ENCODE results near the gene SLC20A1. TPM values are rescaled to one million over a fixed set of nuclear protein-coding genes. Genes with fewer than 3 reads are reported as not detected.

The SLC20A1 gene
- total RNA-seq, 1 donor from 2014 or later: 96.7 TPM

DNA sequence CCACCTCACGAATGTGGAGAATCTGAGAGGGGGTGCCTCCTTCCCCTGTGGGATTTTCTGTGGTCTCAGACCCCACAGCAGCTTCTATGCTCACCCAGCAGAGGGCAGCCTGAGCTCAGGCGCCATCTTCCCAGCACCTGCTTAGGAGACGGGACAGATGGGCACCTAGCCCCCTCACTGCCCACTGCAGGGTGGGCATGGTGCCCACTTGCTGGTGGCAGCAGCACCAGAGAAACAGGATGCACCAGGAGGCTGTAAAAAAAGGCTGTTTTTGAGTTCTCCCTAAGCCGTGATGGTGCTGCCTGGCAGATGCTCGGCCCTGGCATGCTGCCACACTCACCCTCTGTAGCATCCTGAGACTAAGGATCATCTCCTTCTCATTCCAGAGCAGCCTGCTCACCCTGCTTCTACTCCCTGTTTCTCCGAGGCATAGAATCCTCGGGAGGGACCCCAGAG is 19.1 kb upstream of the SLC20A1 start:
- Histone ChIP-seq H3K27ac (ENCODE audit: low read depth, low read length) (peak overlapping the region; percentile 90), H3K79me2 (ENCODE audit: insufficient read depth, low read length) (no peaks in the 10 kb centered on the region), H3K9me3 (ENCODE audit: insufficient read depth, low read depth, low read length) (no peaks in the 10 kb centered on the region), H3K9ac (ENCODE audit: low read length) (peak overlapping the region; percentile 53), H2AFZ (ENCODE audit: low read depth, low read length) (peak overlapping the region; percentile 26), H3K4me1 (ENCODE audit: insufficient read depth, low read length) (peaks cover 78% of the 10 kb centered on the region), H3K27me3 (ENCODE audit: insufficient read depth, low read length) (no peaks in the 10 kb centered on the region), H3K36me3 (ENCODE audit: insufficient read depth, low read length) (no peaks in the 10 kb centered on the region), H3K4me2 (ENCODE audit: low read length) (peak overlapping the region; percentile 86), H4K20me1 (ENCODE audit: insufficient read depth, low read length) (no peaks in the 10 kb centered on the region), H3K4me3 (ENCODE audit: insufficient read depth, low read depth, low read length) (peak overlapping the region; percentile 47)
- TF ChIP-seq, protein P1, sequence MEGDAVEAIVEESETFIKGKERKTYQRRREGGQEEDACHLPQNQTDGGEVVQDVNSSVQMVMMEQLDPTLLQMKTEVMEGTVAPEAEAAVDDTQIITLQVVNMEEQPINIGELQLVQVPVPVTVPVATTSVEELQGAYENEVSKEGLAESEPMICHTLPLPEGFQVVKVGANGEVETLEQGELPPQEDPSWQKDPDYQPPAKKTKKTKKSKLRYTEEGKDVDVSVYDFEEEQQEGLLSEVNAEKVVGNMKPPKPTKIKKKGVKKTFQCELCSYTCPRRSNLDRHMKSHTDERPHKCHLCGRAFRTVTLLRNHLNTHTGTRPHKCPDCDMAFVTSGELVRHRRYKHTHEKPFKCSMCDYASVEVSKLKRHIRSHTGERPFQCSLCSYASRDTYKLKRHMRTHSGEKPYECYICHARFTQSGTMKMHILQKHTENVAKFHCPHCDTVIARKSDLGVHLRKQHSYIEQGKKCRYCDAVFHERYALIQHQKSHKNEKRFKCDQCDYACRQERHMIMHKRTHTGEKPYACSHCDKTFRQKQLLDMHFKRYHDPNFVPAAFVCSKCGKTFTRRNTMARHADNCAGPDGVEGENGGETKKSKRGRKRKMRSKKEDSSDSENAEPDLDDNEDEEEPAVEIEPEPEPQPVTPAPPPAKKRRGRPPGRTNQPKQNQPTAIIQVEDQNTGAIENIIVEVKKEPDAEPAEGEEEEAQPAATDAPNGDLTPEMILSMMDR (IDR thresholded peaks at IDR 0.05; ENCODE audit: insufficient read depth, low read depth, low read length): peak; percentile 66
- no peak for TF ChIP-seq EZH2 (IDR thresholded peaks at IDR 0.05; ENCODE audit: insufficient read depth, low read length)
- no peak overlapping the region for H3K4me3 Mint-ChIP-seq (ENCODE audit: unreplicated experiment)
- H3K9me3 Mint-ChIP-seq (ENCODE audit: unreplicated experiment): no peaks in the 10 kb centered on the region
- H3K27me3 Mint-ChIP-seq (ENCODE audit: low read depth, unreplicated experiment): no peaks in the 10 kb centered on the region
- FAIRE-seq (no peak), DNase-seq (ENCODE audit: low read depth) (peak; percentile 57)
- peak overlapping the region; percentile 94 for H3K27ac Mint-ChIP-seq (ENCODE audit: unreplicated experiment)
- H3K36me3 Mint-ChIP-seq (ENCODE audit: low read depth, unreplicated experiment): no peaks in the 10 kb centered on the region
- H3K4me1 Mint-ChIP-seq (ENCODE audit: low read depth, unreplicated experiment): peaks cover 56% of the 10 kb centered on the region

DNA sequence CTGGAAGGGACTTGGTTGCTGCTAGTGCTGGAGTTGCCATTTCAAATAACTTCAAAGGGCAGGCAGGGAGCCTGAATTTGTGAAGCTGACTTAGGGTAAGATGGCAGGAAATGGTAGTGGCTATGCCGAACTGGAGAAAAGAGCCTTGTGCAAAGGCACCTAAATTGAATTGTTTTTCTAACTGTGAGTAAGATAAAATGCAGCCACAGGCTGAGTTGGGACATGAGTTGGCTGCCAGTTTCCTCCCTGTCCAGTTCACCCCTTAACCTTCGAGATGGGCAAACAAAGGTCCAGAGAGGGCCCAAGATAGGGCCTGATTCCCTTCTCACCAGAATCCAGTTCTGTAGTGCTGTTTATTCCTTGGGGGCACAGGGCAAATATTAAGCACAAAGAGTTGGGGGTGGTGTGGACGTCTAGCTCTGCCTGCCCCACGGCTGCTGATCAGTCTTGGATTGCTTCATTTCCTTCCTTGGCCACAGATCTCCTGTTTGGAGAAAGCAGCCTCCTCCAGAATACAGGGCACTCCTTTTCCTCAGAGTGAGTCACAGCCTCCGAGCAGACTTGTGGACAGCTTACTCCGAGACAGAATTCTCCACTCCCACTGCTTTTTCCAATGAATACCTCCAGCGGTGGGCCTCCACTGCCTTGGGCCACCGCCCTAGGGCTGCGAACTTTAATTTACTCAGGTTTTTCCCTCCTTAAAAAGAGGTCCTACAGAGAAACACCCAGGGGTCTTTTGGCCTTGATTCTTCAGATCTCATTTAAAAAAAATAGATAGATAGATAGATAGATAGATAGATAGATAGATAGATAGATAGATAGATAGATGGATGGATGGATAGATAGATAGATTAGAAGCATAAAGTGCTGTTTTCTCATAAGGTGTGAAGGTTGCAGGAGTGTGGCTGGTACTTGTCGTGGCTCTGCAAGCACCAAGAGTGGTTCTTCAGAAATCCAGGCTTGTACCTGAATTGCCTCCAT is 18.4 kb upstream of the SLC20A1 start:
- TF ChIP-seq, protein P1 (IDR thresholded peaks at IDR 0.05; ENCODE audit: insufficient read depth, low read depth, low read length): no peak
- no peak for TF ChIP-seq EZH2 (IDR thresholded peaks at IDR 0.05; ENCODE audit: insufficient read depth, low read length)
- FAIRE-seq: no peak
- H3K9me3 ChIP-seq (ENCODE audit: insufficient read depth, low read depth, low read length): no peaks in the 10 kb centered on the region
- no peaks in the 10 kb centered on the region for H3K27me3 ChIP-seq (ENCODE audit: insufficient read depth, low read length)
- no peak overlapping the region for H3K4me3 Mint-ChIP-seq (ENCODE audit: unreplicated experiment)
- H3K4me1 Mint-ChIP-seq (ENCODE audit: low read depth, unreplicated experiment): peaks cover 59% of the 10 kb centered on the region
- peak overlapping the region; percentile 90 for H3K27ac ChIP-seq (ENCODE audit: low read depth, low read length)
- H2AFZ ChIP-seq (ENCODE audit: low read depth, low read length): peak overlapping the region; percentile 26
- peak overlapping the region; percentile 47 for H3K4me3 ChIP-seq (ENCODE audit: insufficient read depth, low read depth, low read length)
- peak overlapping the region; percentile 86 for H3K4me2 ChIP-seq (ENCODE audit: low read length)
- no peaks in the 10 kb centered on the region for H3K27me3 Mint-ChIP-seq (ENCODE audit: low read depth, unreplicated experiment)
- H3K9me3 Mint-ChIP-seq (ENCODE audit: unreplicated experiment): no peaks in the 10 kb centered on the region
- DNase-seq (ENCODE audit: low read depth): peak; percentile 96
- H4K20me1 ChIP-seq (ENCODE audit: insufficient read depth, low read length): no peaks in the 10 kb centered on the region
- no peaks in the 10 kb centered on the region for H3K36me3 Mint-ChIP-seq (ENCODE audit: low read depth, unreplicated experiment)
- H3K27ac Mint-ChIP-seq (ENCODE audit: unreplicated experiment): peak overlapping the region; percentile 94
- H3K36me3 ChIP-seq (ENCODE audit: insufficient read depth, low read length): no peaks in the 10 kb centered on the region
- H3K4me1 ChIP-seq (ENCODE audit: insufficient read depth, low read length): peaks cover 77% of the 10 kb centered on the region
- peak overlapping the region; percentile 53 for H3K9ac ChIP-seq (ENCODE audit: low read length)
- H3K79me2 ChIP-seq (ENCODE audit: insufficient read depth, low read length): no peaks in the 10 kb centered on the region

Data from astrocyte (in vitro differentiated cells and primary cell).